Activated CD8-positive, alpha-beta memory T cell treated with anti-CD3 and anti-CD28 coated beads for 1 hour (primary cell): Measurements from ENCODE around the gene YBEY.
"Not testable (repeated sequence)": the region's sequence is repeated elsewhere in the genome, so short reads cannot be mapped to it uniquely, and the experiment has no call there.

Source experiments
- DNase-seq, 2 donors: peaks; one replicate each; pipeline ENCODE4 v3.0.0-alpha.2; 2020; ENCODE audit warnings: low read depth in 1 of 2; ENCODE audit errors: extremely low read depth in 1 of 2

YBEY gene

DNA sequence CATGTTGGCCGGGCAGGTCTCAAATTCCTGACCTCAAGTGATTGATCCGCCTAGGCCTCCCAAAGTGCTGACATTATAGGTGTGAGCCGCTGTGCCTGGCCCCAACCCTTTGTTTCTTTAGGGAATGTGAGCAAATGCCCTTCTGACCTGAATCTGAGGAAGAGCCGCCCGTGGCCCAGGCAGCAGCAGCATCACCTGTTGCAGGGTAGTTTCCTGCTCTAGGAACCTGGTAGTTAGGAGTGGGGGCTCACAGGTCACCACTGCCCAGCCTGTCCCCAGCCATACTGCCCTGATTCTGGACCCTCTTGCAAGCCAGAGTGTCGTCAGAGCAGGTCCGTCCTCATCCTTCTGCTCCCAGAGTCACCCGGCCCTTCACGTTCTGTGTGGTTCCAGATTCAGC lies 13.0 kb downstream of the YBEY start:
- no peak for DNase-seq

DNA sequence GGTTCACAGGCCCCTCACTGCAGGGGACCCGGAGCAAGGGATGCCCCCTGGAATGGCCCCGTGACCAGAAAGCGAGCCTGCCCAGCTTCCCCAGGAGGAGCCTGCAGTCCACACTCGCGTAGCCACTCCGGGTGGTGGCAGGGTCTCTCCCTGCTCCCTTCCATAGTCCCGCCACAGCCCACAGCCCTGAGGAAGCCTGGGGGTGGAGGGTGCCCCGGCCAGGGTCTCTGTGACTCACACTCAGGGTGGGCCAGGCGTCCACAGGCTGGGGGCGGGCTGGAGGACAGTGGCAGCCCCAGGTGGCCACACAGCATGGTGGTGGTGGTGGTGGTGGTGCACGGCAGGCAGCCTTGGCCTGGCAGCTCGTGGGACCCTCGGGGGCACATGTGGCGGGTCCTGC lies 15.6 kb downstream of the YBEY start:
- no peak for DNase-seq

DNA sequence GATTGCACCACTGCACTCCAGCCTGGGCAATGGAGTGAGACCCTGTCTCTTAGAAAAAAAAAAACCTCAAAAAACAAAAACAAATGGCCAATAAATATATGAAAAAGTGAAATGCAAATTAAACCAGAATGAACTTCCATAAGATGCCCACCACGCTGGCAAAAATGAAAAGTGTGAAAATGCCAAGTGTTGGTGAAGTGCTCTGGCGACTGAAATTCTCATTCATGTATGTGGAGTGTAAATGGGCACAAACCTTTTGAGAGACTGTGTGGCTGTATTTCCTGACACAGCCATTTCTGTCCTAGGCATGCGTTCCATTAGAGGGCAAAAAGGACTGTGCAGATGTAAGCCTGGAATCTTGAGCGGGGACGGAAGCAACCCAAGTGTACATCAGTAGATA lies 18.3 kb downstream of the YBEY start:
- DNase-seq = no peak

DNA sequence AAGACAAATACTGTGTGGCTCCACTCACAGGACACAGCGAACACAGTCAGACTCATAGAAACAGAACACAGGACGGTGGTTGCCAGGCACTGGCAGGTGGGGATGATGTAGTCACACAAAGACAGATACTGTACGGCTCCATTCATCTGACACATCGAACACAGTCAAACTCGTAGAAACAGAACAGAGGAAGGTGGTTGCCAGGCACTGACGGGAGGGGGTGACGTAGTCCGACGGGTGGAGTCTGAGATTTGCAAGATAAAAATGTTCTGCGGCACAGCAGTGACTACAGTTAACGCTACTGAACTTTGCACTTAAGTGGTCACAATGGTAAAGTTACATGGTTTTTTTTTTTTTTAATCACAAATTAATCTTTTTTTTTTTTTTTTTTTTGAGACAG lies 18.8 kb downstream of the YBEY start:
- no peak for DNase-seq

DNA sequence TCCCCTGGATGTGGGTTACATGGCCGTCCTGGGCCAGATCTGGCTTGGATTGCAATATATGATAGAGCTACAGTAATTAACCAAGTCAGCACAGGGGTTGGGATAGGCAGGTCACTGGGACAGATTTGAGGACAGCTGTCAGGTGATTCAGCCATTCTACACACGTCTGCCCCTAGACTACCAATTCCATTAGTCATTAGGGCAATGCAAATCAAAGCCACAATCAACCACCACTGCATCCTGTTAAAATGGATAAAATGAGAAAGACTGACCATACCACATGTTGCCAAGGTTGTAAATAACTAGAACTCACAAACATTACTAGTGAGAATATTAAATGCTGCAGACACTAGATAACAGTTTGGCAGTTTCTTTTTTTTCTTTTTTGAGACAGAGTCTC lies 21.5 kb downstream of the YBEY start:
- DNase-seq = no peak

DNA sequence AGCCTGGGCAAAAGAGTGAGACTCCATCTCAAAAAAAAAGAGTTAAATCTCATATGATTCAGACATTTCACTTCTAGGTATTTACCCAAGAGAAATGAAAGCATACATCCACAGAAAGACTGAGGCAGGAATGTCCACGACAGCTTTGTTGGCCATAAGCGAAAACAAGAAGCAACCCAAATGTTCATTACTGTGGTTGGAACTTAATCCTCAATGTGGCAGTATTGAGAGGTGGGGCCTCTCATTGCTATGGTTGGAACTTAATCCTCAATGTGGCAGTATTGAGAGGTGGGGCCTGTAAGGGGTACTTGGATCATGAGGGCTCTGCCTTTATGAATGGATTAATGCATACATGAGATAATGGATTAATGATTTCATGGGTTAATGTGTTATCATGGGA lies 22.3 kb downstream of the YBEY start:
- DNase-seq = no peak

DNA sequence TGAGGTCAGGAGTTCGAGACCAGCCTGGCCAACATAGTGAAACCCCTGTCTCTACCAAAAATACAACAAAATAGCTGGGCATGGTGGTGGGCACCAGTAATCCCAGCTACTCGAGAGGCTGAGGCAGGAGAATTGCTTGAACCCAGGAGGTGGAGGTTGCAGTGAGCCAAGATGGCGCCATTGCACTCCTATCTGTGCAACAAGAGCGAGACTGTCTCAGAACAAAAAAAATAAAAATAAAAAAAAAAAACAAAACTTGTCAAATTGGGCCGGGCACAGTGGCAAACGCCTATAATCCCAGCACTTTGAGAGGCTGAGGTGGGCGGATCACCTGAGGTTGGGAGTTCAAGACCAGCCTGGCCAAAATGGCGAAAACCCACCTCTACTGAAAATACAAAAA lies 24.1 kb downstream of the YBEY start:
- DNase-seq = not testable (repeated sequence)

DNA sequence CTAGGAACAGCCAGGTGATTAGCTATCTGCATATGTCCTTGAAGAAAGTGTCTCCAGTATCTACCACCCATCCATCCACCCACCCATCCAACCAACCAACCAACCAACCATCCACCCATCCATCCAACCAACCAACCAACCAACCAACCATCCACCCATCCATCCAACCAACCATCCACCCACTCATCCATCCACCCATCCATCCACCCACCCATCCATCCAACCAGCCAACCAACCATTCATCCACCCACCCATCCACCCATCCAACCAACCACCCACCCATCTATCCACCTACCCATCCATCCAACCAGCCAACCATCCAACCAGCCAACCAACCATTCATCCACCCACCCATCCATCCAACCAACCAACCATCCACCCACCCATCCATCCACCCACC lies 25.4 kb downstream of the YBEY start:
- DNase-seq = no peak

DNA sequence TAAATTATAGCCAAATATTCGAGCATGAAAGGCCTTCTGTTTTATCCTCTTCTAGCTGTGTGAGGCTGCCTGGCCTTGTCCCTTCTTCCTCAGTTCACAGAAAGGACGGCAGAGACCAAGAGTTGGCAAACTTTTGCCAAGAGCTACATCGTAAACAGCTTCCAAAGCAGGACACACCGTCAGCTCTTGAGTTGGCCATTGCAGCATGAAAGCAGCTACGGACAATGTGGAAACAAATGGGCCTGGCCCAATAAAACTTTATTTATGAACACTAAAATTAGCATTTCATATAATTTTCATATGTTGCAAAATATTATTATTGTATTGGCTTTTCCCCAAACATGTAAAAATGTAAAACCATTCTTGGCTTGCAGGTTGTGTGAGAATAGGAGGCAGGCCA lies 26.8 kb downstream of the YBEY start:
- no peak for DNase-seq

DNA sequence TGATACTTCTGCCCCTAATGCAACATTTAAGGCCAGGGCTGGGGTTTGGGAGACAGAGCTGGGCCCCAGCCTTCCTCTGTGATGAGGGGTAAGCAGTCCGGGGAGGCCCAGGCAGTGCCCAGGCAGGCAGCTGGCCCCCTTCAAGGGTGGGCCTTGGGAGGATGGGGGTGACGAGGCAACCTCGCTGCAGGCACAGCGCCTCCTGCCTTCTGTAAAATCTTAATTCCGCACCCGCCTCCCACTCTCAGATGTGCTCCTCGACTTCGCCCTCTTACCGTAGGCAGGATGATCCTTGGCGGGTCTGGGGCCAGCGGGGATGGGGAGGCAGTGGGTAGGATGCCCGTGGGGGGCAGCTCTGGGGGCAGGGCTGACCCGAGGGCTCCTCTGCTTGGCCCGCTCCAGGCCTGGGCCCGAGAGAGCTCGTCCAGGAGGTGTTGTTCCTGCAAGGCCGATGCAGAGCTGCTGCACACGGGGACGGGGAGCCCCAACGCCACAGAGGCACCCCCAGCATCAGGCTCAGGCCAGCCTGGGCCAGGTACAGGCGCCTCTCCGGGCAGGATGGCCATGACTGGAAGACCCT lies 28.4 kb downstream of the YBEY start:
- no peak for DNase-seq

DNA sequence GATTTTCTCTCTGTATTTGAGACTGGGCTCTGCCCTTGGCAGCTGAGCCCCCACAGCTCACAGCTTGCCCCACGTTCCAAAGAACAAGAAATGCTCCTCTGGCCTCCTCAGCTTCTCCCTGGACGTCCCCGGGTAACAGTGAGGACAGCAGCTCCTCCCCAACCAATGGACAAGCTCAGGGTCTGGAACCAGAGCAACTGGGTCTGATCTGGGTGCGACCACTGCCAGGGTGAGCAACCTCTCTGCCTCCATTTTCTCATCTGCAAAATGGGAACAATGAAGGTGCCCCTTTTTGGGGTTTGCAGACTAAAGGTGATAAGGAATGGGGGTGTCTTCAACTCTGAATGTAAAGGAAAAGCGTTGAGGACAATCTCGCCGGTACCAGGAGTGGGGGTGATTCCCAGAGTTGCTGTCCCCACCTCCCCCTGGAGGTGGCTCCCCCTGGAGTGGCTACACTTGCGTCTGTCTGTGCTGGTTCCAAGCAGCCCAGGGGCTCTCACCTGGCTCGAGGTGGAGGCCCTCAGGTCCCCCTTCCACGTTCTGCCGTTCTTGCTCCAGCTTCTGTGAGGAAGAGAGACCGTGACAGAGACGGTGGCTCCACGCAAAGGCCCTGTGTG lies 30.7 kb downstream of the YBEY start:
- no peak for DNase-seq

DNA sequence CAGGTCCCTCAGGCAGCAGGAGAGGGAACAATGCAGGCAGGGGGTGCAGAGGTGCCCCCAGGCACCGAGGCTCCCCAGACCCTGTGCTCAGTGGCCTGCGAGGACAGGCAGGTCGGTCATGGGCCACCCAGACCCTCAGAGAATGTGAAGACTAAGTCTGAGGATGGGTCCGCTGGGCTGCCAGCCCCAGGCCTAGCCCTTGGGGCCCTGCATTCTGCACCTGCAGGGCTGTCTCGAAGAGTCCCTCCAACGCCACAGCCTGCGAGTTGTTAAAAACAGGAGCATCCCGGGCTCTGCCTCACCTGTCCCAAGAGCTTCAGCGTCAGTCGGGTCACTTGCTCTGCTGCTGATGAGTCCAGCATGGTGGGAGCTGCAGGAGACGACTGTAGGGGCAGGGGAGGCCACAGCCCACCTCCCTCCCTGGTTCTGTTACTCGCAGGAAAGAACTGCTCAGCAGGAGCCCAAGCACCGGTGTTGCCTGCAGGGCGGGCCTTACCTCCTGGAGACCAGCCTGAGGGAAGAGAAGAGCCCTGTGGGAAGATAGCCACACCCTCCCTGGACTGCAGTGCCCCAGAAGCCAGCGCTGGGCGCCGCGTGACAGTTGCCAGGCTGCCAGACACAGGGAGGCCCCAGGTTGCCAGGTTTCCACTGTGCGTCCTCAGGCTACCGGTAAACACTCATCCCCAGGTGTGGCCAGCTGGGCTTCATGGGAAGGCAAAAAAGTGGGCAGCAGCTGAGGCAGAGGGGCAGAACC lies 31.7 kb downstream of the YBEY start:
- no peak for DNase-seq

DNA sequence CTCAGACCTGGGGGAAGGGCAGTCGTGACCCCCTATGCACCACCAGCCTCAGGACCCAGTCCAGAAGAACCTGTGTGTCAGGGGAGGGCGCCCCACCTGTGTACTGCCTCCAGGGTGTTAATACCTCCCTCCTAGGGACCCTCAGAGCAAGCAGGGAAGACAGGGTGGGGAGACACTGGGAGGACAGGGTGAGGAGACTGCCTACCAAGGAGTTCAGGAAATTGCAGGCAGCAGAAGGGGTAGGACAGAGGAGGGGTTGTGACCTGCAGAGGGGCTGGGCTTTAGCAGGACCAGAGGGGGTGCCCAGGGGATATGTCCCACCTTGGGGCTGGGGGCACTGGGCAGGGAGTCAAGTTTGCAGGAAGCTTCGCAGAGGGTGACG lies 32.3 kb downstream of the YBEY start:
- no peak for DNase-seq

DNA sequence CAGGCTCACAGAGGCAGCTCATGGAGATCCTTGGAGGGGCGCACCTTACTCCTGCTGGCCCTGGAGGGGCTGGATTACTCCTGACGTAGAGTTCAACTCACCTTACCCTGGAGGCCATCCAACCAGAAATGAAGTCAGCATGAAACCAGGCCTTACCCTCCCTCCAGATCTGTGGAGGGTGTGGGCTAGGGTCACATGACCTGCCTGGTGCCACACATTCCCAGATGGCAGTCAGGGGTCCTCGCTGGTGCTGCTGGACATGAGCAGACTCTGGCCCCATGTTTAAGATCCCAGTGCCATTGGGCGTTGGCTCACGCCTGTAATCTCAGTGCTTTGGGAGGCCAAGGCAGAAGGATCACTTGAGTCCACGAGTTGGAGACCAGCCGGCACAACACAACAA lies 33.0 kb downstream of the YBEY start:
- DNase-seq = no peak

DNA sequence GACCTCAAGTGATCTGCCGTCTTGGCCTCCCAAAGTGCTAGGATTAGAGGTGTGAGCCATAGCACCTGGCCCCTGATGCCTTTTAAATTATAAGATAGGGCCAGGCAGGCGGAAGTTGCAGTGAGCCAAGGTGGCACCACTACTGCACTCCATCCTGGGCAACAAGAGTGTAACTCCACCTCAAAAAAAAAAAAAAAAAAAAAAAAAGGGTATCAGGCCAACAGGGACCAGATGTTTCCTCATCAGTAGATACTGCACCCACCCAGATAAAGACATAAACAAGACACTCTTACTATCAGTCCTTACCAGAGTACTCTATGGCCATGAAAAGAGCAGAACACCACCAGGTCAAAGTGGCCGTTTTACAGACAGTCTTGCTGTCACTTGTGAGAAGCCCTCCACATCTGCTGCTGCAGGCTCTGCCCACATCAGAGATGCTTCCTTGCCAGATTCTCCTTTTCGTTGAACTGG lies 34.2 kb downstream of the YBEY start:
- no peak for DNase-seq

DNA sequence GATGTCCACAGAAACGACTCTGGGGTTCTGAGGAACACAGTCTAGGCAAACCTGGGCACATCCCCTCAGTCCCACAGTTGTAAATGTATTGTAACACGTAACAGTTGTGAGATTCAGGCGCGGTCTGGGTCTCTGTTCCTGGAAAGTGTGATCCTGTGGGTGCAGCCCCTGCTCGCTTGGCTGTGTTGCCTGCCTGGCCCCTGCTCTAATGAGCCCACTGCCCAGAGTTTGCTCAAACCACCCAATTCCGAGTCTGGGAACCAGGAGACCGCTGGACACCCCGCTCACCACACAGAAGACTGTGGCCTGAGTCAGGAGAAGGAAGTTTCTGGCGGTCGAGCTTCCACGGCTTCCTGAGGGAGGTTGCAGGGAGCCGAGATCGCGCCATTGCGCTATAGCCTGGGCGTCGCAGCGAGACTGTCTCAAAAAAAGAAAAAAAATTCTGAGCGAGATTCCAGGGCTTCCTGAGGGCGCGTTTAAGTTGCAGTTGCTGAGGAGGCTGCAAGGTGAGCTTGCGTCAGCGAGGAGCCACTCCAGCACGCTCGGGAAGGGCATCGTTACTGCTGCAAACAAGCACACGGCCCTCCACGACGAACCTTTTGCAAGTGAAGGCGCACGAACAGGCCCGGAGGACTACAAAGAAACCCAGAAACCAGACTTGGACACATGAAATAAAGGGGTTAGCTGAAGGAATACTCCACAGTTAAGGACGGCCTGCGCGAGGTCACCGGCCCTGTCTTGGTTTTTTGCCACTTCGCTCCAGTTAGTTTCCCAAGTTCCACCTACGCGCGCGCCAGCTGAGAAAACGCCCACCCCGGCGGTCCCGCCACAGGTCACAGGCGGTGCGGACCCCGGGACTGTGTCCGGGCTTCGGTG lies 36.4 kb downstream of the YBEY start:
- no peak for DNase-seq

DNA sequence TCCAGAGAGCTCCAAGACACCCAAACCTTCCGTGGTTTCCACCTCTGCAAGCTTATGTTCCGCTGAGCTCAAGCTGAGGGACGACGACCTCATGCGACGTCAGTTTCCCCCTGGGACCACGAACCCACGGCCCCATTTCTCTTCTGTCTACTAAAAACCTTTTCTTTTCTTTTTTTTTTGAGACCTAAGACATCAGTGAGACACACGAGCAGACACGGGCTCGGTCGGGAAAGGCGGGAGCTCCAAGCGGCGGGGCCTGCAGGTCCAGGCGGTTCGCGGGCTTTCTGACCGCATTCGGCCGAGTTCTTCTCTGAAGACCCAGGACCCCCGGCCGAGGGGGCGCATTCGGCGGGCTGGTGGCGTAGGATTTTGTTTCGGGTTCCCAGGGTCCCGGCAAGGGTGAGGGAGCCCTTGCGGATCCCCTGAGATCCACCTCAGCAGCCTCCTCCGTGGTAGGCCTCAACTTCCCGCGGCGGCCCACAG lies 37.1 kb downstream of the YBEY start:
- DNase-seq = no peak

DNA sequence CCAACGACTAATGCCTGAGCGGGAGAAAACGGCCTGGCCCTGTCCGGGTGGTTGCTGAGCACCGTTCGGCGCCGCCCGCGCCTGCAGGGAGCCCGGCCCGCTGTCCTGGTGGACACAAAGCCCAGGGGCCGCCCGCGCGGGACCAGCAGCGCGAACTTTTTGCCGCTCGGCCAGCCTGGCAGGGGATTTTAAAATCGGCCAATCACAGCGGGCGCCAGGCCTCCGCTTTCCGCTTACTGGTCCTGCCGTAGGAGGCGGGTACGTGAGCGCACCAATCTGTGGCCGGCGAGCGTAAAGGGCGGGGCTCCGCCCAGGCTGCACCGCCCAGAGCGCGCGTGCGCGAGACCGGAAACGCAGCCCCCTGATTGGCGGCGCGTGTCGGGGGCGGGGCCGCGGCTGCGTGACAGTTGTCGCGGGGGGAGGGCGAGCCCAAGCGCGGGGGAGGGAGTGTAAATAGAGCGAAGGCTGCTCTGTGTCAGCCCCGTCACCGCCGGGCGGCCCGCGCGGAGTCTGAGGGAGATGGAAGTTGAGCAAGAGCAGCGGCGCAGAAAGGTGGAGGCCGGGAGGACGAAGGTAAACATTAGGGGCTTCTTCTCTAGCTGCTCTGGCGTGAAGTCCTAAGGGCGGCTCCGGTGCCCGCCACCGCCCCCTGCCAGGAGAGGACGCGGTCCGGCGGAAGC lies 37.7 kb downstream of the YBEY start, which contains the start of the genes C21orf58 and PCNT:
C21orf58 (minus strand) TSS at position 161 of the 680 bp plus-strand sequence. CDS start 1,132 bp downstream, outside the sequence.
PCNT (plus strand) TSS at position 447 of the 680 bp plus-strand sequence; CDS start at position 520, 73 bp downstream.
- DNase-seq = peak; percentile 93 to 95

DNA sequence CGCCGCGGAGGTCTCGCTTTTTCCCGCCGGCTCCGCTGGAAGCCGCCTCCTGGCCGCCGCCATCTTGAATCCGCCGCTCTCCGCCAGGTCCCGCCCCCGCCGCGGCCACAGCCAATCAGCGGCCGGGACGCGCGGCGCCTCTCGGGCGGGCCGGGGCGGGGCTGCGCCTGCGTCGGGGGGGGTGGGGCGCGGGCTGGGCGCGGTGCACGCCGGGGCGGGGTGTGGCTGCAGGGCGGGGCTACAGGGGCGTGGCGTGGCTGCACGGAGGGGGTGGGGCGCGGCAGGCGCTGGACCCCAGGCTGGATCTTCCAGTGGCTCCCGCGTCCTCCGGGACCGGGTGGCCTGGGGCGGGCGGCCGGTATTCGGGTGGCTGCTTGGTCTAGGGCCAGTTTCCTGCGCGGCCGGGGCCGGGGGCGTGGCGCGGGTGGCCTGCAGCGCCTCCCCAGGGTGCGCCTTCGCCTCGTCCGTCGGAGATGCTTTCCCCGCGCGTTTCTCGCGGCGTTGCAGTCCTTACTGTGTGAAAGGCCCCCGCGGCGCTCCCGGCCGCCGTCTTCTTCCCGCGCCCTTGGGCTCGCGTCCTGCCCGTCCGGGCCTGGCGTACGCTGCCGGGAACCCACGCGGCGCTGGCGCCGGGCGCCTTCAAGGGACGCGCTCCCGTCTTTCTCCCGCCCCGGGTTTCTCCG lies 38.4 kb downstream of the YBEY start:
- peak; percentile 64 to 84 for DNase-seq
